HUES48 (cell line): ENCODE results near the gene USP2.
"Not testable (repeated sequence)": the region's sequence is repeated elsewhere in the genome, so short reads cannot be mapped to it uniquely, and the experiment has no call there.

Experiments used
- H3K27ac ChIP-seq: one replicate; pipeline ENCODE4 v1.7.0; 2013; ENCODE audit warnings: low read depth, low read length, inconsistent platforms
- H3K27me3 ChIP-seq: 2 replicates; pipeline ENCODE4 v1.6.1; 2013; ENCODE audit warnings: mild to moderate bottlenecking, low read length; ENCODE audit not compliant: control insufficient read depth, insufficient read depth
- H3K36me3 ChIP-seq: 2 replicates; pipeline ENCODE4 v1.6.1; 2013; ENCODE audit warnings: low read length; ENCODE audit not compliant: control insufficient read depth, insufficient read depth
- H3K4me1 ChIP-seq: 2 replicates; pipeline ENCODE4 v1.6.1; 2013; ENCODE audit warnings: mild to moderate bottlenecking, low read length; ENCODE audit not compliant: control insufficient read depth, insufficient read depth
- H3K4me3 ChIP-seq: 2 replicates; pipeline ENCODE4 v1.5.1; 2013; ENCODE audit warnings: mild to moderate bottlenecking, low read depth, low read length
- H3K9ac ChIP-seq: 2 replicates; pipeline ENCODE4 v1.6.1; 2013; ENCODE audit warnings: mild to moderate bottlenecking, low read depth, low read length, moderate library complexity
- H3K9me3 ChIP-seq: 2 replicates; pipeline ENCODE4 v1.6.1; 2013; ENCODE audit warnings: low read length; ENCODE audit not compliant: control insufficient read depth, insufficient read depth

The USP2 gene

GRCh38 chr11:119389611-119390254 is 8.2 kb upstream of the USP2 start:
- Histone ChIP-seq H3K27me3 (no peaks in the 10 kb centered on the region), H3K4me1 (no peaks in the 10 kb centered on the region), H3K27ac (no peak overlapping the region), H3K9ac (no peak overlapping the region), H3K4me3 (no peak overlapping the region), H3K9me3 (no peaks in the 10 kb centered on the region), H3K36me3 (no peaks in the 10 kb centered on the region)

- H3K4me3 ChIP-seq, result no peak overlapping the region
Observed at GRCh38 chr11:119388103-119388502, 6.6 kb upstream of the USP2 start.

GRCh38 chr11:119384332-119384731 is 2.8 kb upstream of the USP2 start:
- Histone ChIP-seq H3K4me1 (peaks cover 16% of the 10 kb centered on the region), H3K36me3 (no peaks in the 10 kb centered on the region), H3K4me3 (no peak overlapping the region), H3K9me3 (no peaks in the 10 kb centered on the region), H3K9ac (no peak overlapping the region), H3K27me3 (peaks cover 19% of the 10 kb centered on the region), H3K27ac (no peak overlapping the region)

More at GRCh38 chr11:119388103-119388502, 6.6 kb upstream of the USP2 start:
- Histone ChIP-seq H3K4me1 (no peaks in the 10 kb centered on the region), H3K9me3 (no peaks in the 10 kb centered on the region), H3K36me3 (no peaks in the 10 kb centered on the region), H3K27me3 (peaks cover 3% of the 10 kb centered on the region; the same call in 1 of the 2 replicates), H3K27ac (no peak overlapping the region), H3K9ac (no peak overlapping the region)

- not testable (repeated sequence) for H3K4me3 ChIP-seq, H3K9ac ChIP-seq
Observed at GRCh38 chr11:119382513-119382912, 1.0 kb upstream of the USP2 start.

GRCh38 chr11:119382101-119382500 is 611 bp upstream of the USP2 start:
- H3K36me3 ChIP-seq, result no peaks in the 10 kb centered on the region
- H3K9me3 ChIP-seq, result no peaks in the 10 kb centered on the region
- peaks cover 20% of the 10 kb centered on the region for H3K27me3 ChIP-seq
- H3K9ac ChIP-seq, result 0 out of 2 replicates have a peak overlapping the region, but pooled peaks have one; percentile 9
- H3K4me3 ChIP-seq, result peak overlapping the region; percentile 63
- peaks cover 37% of the 10 kb centered on the region for H3K4me1 ChIP-seq
- H3K27ac ChIP-seq, result no peak overlapping the region

More at GRCh38 chr11:119382513-119382912, 1.0 kb upstream of the USP2 start:
- H3K27ac ChIP-seq, H3K36me3 ChIP-seq, H3K9me3 ChIP-seq: not testable (repeated sequence)
- Histone ChIP-seq H3K27me3 (peaks cover 20% of the 10 kb centered on the region), H3K4me1 (peaks cover 33% of the 10 kb centered on the region)

GRCh38 chr11:119380827-119381180 is 686 bp downstream of the USP2 start:
- Histone ChIP-seq H3K4me3 (peak overlapping the region; percentile 63), H3K9me3 (no peaks in the 10 kb centered on the region), H3K4me1 (peaks cover 46% of the 10 kb centered on the region), H3K27me3 (peaks cover 20% of the 10 kb centered on the region), H3K36me3 (no peaks in the 10 kb centered on the region), H3K9ac (no peak overlapping the region), H3K27ac (peak overlapping the region; percentile 17)

- Histone ChIP-seq H3K4me3 (peak overlapping the region; percentile 63; the same call in 1 of the 2 replicates), H3K36me3 (no peaks in the 10 kb centered on the region), H3K9me3 (no peaks in the 10 kb centered on the region), H3K9ac (no peak overlapping the region), H3K4me1 (peaks cover 51% of the 10 kb centered on the region), H3K27me3 (peaks cover 20% of the 10 kb centered on the region), H3K27ac (no peak overlapping the region)
Observed at GRCh38 chr11:119380160-119380826, 1.2 kb downstream of the USP2 start.

- Histone ChIP-seq H3K4me3 (peak overlapping the region; percentile 12; the same call in 1 of the 2 replicates), H3K4me1 (peaks cover 60% of the 10 kb centered on the region), H3K9ac (no peak overlapping the region), H3K27ac (peak overlapping the region; percentile 72), H3K9me3 (no peaks in the 10 kb centered on the region), H3K36me3 (no peaks in the 10 kb centered on the region), H3K27me3 (peaks cover 20% of the 10 kb centered on the region)
Observed at GRCh38 chr11:119378851-119379465, 2.5 kb downstream of the USP2 start.

- Histone ChIP-seq H3K27ac (peak overlapping the region; percentile 72), H3K9ac (no peak overlapping the region), H3K36me3 (no peaks in the 10 kb centered on the region), H3K9me3 (no peaks in the 10 kb centered on the region), H3K4me1 (peaks cover 61% of the 10 kb centered on the region), H3K4me3 (peak overlapping the region; percentile 12; the same call in 1 of the 2 replicates), H3K27me3 (peaks cover 18% of the 10 kb centered on the region)
Observed at GRCh38 chr11:119377961-119378667, 3.4 kb downstream of the USP2 start.

- no peak overlapping the region for H3K9ac ChIP-seq
- peaks cover 61% of the 10 kb centered on the region for H3K4me1 ChIP-seq
Observed at GRCh38 chr11:119377112-119377901, 4.2 kb downstream of the USP2 start.

More at GRCh38 chr11:119377112-119377901, 4.2 kb downstream of the USP2 start:
- Histone ChIP-seq H3K4me3 (no peak overlapping the region), H3K36me3 (no peaks in the 10 kb centered on the region), H3K9me3 (no peaks in the 10 kb centered on the region), H3K27ac (peak overlapping the region; percentile 72), H3K27me3 (peaks cover 18% of the 10 kb centered on the region)
